Measurements from ENCODE around the gene FGD4. TPM values are rescaled to one million over a fixed set of nuclear protein-coding genes. Genes with fewer than 3 reads are reported as not detected.
A peak's percentile ranks its signal among the peaks of the same experiment; 100 is the strongest.

The FGD4 gene
- total RNA-seq, 1 donor from 2014 or later, result 17.4 TPM

GRCh38 chr12:32457251-32458025 lies 58.1 kb downstream of the FGD4 start:
- no peak for ATAC-seq

GRCh38 chr12:32460638-32461037 lies 61.3 kb downstream of the FGD4 start:
- no peak for ATAC-seq

- ATAC-seq, result no peak
These were observed 63.5 kb downstream of the FGD4 start for GRCh38 chr12:32462908-32463307.

GRCh38 chr12:32466187-32466586 lies 66.8 kb downstream of the FGD4 start:
- ATAC-seq, result no peak

GRCh38 chr12:32466986-32467711 lies 67.8 kb downstream of the FGD4 start:
- no peak for ATAC-seq

GRCh38 chr12:32467959-32468863 lies 68.9 kb downstream of the FGD4 start:
- ATAC-seq, result no peak

- ATAC-seq, result no peak
These were observed 71.6 kb downstream of the FGD4 start for GRCh38 chr12:32470936-32471470.

GRCh38 chr12:32471591-32472001 lies 72.2 kb downstream of the FGD4 start:
- peak; percentile 35 for ATAC-seq

GRCh38 chr12:32475724-32476123 lies 76.4 kb downstream of the FGD4 start:
- ATAC-seq, result no peak

GRCh38 chr12:32476446-32476845 lies 77.1 kb downstream of the FGD4 start:
- ATAC-seq, result peak; percentile 57

- no peak for ATAC-seq
These were observed 78.4 kb downstream of the FGD4 start for GRCh38 chr12:32477714-32478113.

- ATAC-seq, result no peak
These were observed 78.8 kb downstream of the FGD4 start for GRCh38 chr12:32478166-32478565.

GRCh38 chr12:32478858-32479725 lies 79.7 kb downstream of the FGD4 start:
- no peak for ATAC-seq

GRCh38 chr12:32482226-32482625 lies 82.9 kb downstream of the FGD4 start:
- no peak for ATAC-seq

- peak; percentile 28 for ATAC-seq
These were observed 84.1 kb downstream of the FGD4 start for GRCh38 chr12:32483499-32483898.

- ATAC-seq, result no peak
These were observed 84.6 kb downstream of the FGD4 start for GRCh38 chr12:32483993-32484392.

- no peak for ATAC-seq
These were observed 86.8 kb downstream of the FGD4 start for GRCh38 chr12:32486158-32486557.

GRCh38 chr12:32488132-32488531 lies 88.8 kb downstream of the FGD4 start:
- no peak for ATAC-seq

- ATAC-seq, result peak; percentile 62
These were observed 89.7 kb downstream of the FGD4 start for GRCh38 chr12:32489070-32489469.

- ATAC-seq, result no peak
These were observed 91.4 kb downstream of the FGD4 start for GRCh38 chr12:32490801-32491200.

- peak; percentile 54 for ATAC-seq
These were observed 93.9 kb downstream of the FGD4 start for GRCh38 chr12:32493282-32493681.

GRCh38 chr12:32494656-32495055 lies 95.3 kb downstream of the FGD4 start:
- ATAC-seq, result no peak
